H1 (cell line): ENCODE results near the gene UGT2B11. TPM values are rescaled to one million over a fixed set of nuclear protein-coding genes. Genes with fewer than 3 reads are reported as not detected.
A peak's percentile ranks its signal among the peaks of the same experiment; 100 is the strongest.

Source experiments
- CTCF ChIA-PET: fragments of 300-600 bp; sonication (Branson Sonifier 250); formaldehyde crosslinking; loops from one replicate; lab custom pipeline; 2021; ENCODE audit not compliant: partially characterized antibody; lab: Charles Lee
- POLR2A ChIA-PET: fragments of 300-600 bp; sonication (Branson Sonifier 250); formaldehyde crosslinking; loops from one replicate; lab custom pipeline; 2021; ENCODE audit warnings: inconsistent platforms; ENCODE audit not compliant: partially characterized antibody; lab: Charles Lee
- DNase-seq, 2 experiments: peaks; one replicate each; pipeline versions ENCODE4 v3.0.0 to v3.0.0-alpha.2; 2010 to 2022; ENCODE audit warnings: low spot score in 2 of 2, low read depth in 1 of 2, mixed read lengths in 1 of 2
- FAIRE-seq: peaks from 2 replicates; lab custom pipeline; 2011; peaks lifted over from hg19 to GRCh38; lab: Jason Lieb, UNC
- H2AFZ ChIP-seq: 2 replicates; pipeline ENCODE4 v1.8.1; 2012; ENCODE audit warnings: low read length, inconsistent platforms
- H2AK5ac ChIP-seq: 2 replicates; pipeline ENCODE4 v1.6.1; 2013; ENCODE audit warnings: low read depth, low read length
- H2BK120ac ChIP-seq: replicated peaks from 2 replicates; pipeline ENCODE3; 2013; ENCODE audit warnings: low read depth, low read length, inconsistent platforms
- H2BK12ac ChIP-seq: 2 replicates; pipeline ENCODE4 v1.6.1; 2013; ENCODE audit warnings: low read depth, low read length
- H2BK15ac ChIP-seq: 2 replicates; pipeline ENCODE4 v1.6.1; 2013; ENCODE audit warnings: low read length
- H2BK20ac ChIP-seq: 2 replicates; pipeline ENCODE4 v1.6.1; 2013; ENCODE audit warnings: low read length
- H2BK5ac ChIP-seq: 2 replicates; pipeline ENCODE4 v1.6.1; 2013; ENCODE audit warnings: low read depth, low read length
- H3K14ac ChIP-seq: 2 replicates; pipeline ENCODE4 v1.6.1; 2013; ENCODE audit warnings: inconsistent platforms; ENCODE audit not compliant: insufficient read length
- H3K18ac ChIP-seq: 2 replicates; pipeline ENCODE4 v1.6.1; 2013; ENCODE audit warnings: low read length; ENCODE audit errors: extremely low read depth
- H3K23ac ChIP-seq: 2 replicates; pipeline ENCODE4 v1.6.1; 2013; ENCODE audit warnings: inconsistent platforms; ENCODE audit not compliant: insufficient read length
- H3K23me2 ChIP-seq: 2 replicates; pipeline ENCODE4 v1.6.1; 2013; ENCODE audit warnings: low read depth, low read length
- H3K27ac ChIP-seq: 2 replicates; pipeline ENCODE4 v1.6.1; 2011; ENCODE audit warnings: low read depth, low read length, inconsistent platforms
- H3K27me3 ChIP-seq, 4 experiments: replicated peaks in 1 of 4; 1 replicate in 1 of 4; 2 replicates in 3 of 4; pipeline versions ENCODE4 v1.6.1 to v1.8.1; 2011 to 2013; ENCODE audit warnings: low read length in 3 of 4, mild to moderate bottlenecking in 3 of 4, inconsistent platforms in 2 of 4, mixed read lengths in 2 of 4, moderate library complexity in 1 of 4; ENCODE audit not compliant: control insufficient read depth in 3 of 4, insufficient read depth in 3 of 4; ENCODE audit errors: extremely low read depth in 1 of 4
- H3K36me3 ChIP-seq, 4 experiments: 2 replicates each; pipeline versions ENCODE4 v1.6.1 to v1.8.1; 2011 to 2013; ENCODE audit warnings: mild to moderate bottlenecking in 4 of 4, low read length in 3 of 4, moderate library complexity in 2 of 4, control low read depth in 1 of 4, inconsistent platforms in 1 of 4; ENCODE audit not compliant: insufficient read depth in 4 of 4, control insufficient read depth in 2 of 4
- H3K4ac ChIP-seq: replicated peaks from 2 replicates; pipeline ENCODE3; 2013; ENCODE audit warnings: low read length, low read depth, mixed read lengths, inconsistent platforms; ENCODE audit not compliant: insufficient read length
- H3K4me1 ChIP-seq, 4 experiments: replicated peaks in 1 of 4; 1 replicate in 1 of 4; 2 replicates in 3 of 4; pipeline versions ENCODE4 v1.6.1 to v1.8.1; 2011 to 2013; ENCODE audit warnings: low read length in 3 of 4, inconsistent platforms in 2 of 4, mixed read lengths in 1 of 4; ENCODE audit not compliant: insufficient read depth in 4 of 4, control insufficient read depth in 3 of 4
- H3K4me2 ChIP-seq, 2 experiments: 2 replicates each; pipeline versions ENCODE4 v1.6.1 to v1.8.1; 2011 to 2013; ENCODE audit warnings: low read depth in 2 of 2, low read length in 2 of 2, control low read depth in 1 of 2, inconsistent platforms in 1 of 2, mild to moderate bottlenecking in 1 of 2; ENCODE audit not compliant: insufficient read depth in 1 of 2
- H3K4me3 ChIP-seq, 4 experiments: fragments of 200-600, 300-600 bp in 1 of 4; sonication (generic), shearing (Covaris generic), sonication (Bioruptor Twin) in 1 of 4; 2 replicates each; pipeline versions ENCODE4 v1.5.1 to v1.8.1; 2011 to 2016; ENCODE audit warnings: low read length in 4 of 4, low read depth in 3 of 4, control low read depth in 2 of 4, inconsistent platforms in 2 of 4, mild to moderate bottlenecking in 2 of 4, mixed read lengths in 1 of 4, moderate library complexity in 1 of 4; ENCODE audit not compliant: insufficient read depth in 2 of 4; ENCODE audit errors: extremely low read depth in 1 of 4
- H3K56ac ChIP-seq: replicated peaks from 2 replicates; pipeline ENCODE3; 2013; ENCODE audit warnings: low read depth, mild to moderate bottlenecking, mixed read lengths, low read length, inconsistent platforms; ENCODE audit not compliant: insufficient read length
- H3K79me1 ChIP-seq: 2 replicates; pipeline ENCODE4 v1.6.1; 2013; ENCODE audit warnings: low read depth, low read length, control low read depth
- H3K79me2 ChIP-seq, 2 experiments: 2 replicates each; pipeline versions ENCODE4 v1.6.1 to v1.8.1; 2012 to 2013; ENCODE audit warnings: low read length in 2 of 2, mild to moderate bottlenecking in 2 of 2, inconsistent platforms in 1 of 2; ENCODE audit not compliant: insufficient read depth in 2 of 2, control insufficient read depth in 1 of 2
- H3K9ac ChIP-seq, 4 experiments: replicated peaks in 1 of 4; 1 replicate in 1 of 4; 2 replicates in 3 of 4; pipeline versions ENCODE4 v1.6.1 to v1.8.1; 2011 to 2013; ENCODE audit warnings: low read depth in 3 of 4, low read length in 3 of 4, control low read depth in 2 of 4, mild to moderate bottlenecking in 2 of 4, moderate library complexity in 2 of 4, inconsistent platforms in 1 of 4; ENCODE audit errors: extremely low read depth in 1 of 4
- H3K9me3 ChIP-seq, 2 experiments: 2 replicates each; pipeline versions ENCODE4 v1.6.1 to v1.8.1; 2012 to 2013; ENCODE audit warnings: mild to moderate bottlenecking in 2 of 2, moderate library complexity in 2 of 2, control low read depth in 1 of 2, inconsistent platforms in 1 of 2, low read depth in 1 of 2, low read length in 1 of 2, mixed read lengths in 1 of 2; ENCODE audit not compliant: insufficient read depth in 2 of 2
- H4K20me1 ChIP-seq, 2 experiments: replicated peaks in 1 of 2; 2 replicates each; pipeline versions ENCODE3 to v1.8.1; 2011 to 2013; ENCODE audit warnings: inconsistent platforms in 2 of 2, low read length in 2 of 2, mild to moderate bottlenecking in 1 of 2; ENCODE audit not compliant: insufficient read depth in 2 of 2, control insufficient read depth in 1 of 2
- H4K5ac ChIP-seq: 2 replicates; pipeline ENCODE4 v1.6.1; 2013; ENCODE audit warnings: low read length, low read depth, mixed read lengths, inconsistent platforms; ENCODE audit not compliant: insufficient read length
- H4K8ac ChIP-seq: 2 replicates; pipeline ENCODE4 v1.8.0; 2013; ENCODE audit warnings: mild to moderate bottlenecking, moderate library complexity, low read length, inconsistent platforms; ENCODE audit not compliant: insufficient read depth; ENCODE audit errors: extremely low read depth
- H4K91ac ChIP-seq: replicated peaks from 2 replicates; pipeline ENCODE3; 2013; ENCODE audit warnings: low read length, mixed read lengths, inconsistent platforms; ENCODE audit not compliant: insufficient read length
- CBX5 ChIP-seq: fragments of 300-800, 300-1000 bp; sonication (generic); IDR thresholded peaks from 2 replicates; pipeline ENCODE4 v1.7.1; 2016; ENCODE audit warnings: antibody characterized with exemption, low read length, low read depth
- CBX8 ChIP-seq: fragments of 300-800, 300-1000 bp; sonication (generic); IDR thresholded peaks from 2 replicates; pipeline ENCODE4 v1.7.1; 2016; ENCODE audit warnings: low read depth, low read length, borderline replicate concordance
- CEBPB ChIP-seq: IDR thresholded peaks from 2 replicates; pipeline ENCODE4 v1.6.1; 2012; ENCODE audit warnings: low read depth, low read length
- CHD2 ChIP-seq: IDR thresholded peaks from 2 replicates; pipeline ENCODE4 v1.6.1; 2012; ENCODE audit warnings: low read length, improper control_type of control experiment
- CTCF ChIP-seq, 3 experiments: IDR thresholded peaks; 1 replicate in 2 of 3; 2 replicates in 1 of 3; pipeline versions ENCODE4 v1.5.1 to v1.6.1; 2011; ENCODE audit warnings: low read length in 3 of 3, mild to moderate bottlenecking in 3 of 3, inconsistent platforms in 2 of 3, low read depth in 1 of 3, moderate library complexity in 1 of 3; ENCODE audit not compliant: insufficient read depth in 1 of 3; ENCODE audit errors: control extremely low read depth in 1 of 3
- E2F6 ChIP-seq: IDR thresholded peaks from 2 replicates; pipeline ENCODE4 v1.6.1; 2012; ENCODE audit warnings: inconsistent platforms
- KDM1A ChIP-seq: fragments of 200-600, 300-600 bp; sonication (generic); IDR thresholded peaks from 2 replicates; pipeline ENCODE4 v1.7.1; 2016; ENCODE audit warnings: mild to moderate bottlenecking, low read length, borderline replicate concordance
- KDM5A ChIP-seq: fragments of 200-600 bp; IDR thresholded peaks from 2 replicates; pipeline ENCODE4 v1.7.1; 2012; ENCODE audit warnings: mild to moderate bottlenecking, low read length, inconsistent platforms, mixed read lengths
- POLR2A ChIP-seq, 2 experiments: IDR thresholded peaks; 1 replicate in 1 of 2; 2 replicates in 1 of 2; pipeline ENCODE4 v1.6.1; 2011; ENCODE audit warnings: low read depth in 2 of 2, low read length in 2 of 2, mild to moderate bottlenecking in 2 of 2; ENCODE audit errors: control extremely low read depth in 1 of 2
- RAD21 ChIP-seq, 2 experiments: IDR thresholded peaks in 1 of 2; conservative IDR thresholded peaks in 1 of 2; 2 replicates each; pipeline ENCODE4 v1.6.1; 2011; ENCODE audit warnings: low read depth in 2 of 2, low read length in 2 of 2, improper control_type of control experiment in 1 of 2, inconsistent platforms in 1 of 2, mild to moderate bottlenecking in 1 of 2, moderate library complexity in 1 of 2
- SP1 ChIP-seq: IDR thresholded peaks from 2 replicates; pipeline ENCODE4 v1.6.1; 2011; ENCODE audit warnings: low read depth, low read length
- TCF12 ChIP-seq: IDR thresholded peaks from 2 replicates; pipeline ENCODE4 v1.6.1; 2011; ENCODE audit warnings: low read depth, mild to moderate bottlenecking, low read length
- WGBS, 2 experiments: shearing (Covaris generic) in 1 of 2; methylation state at CpG; one replicate each; pipeline versions ENCODE4 v1.1.6 to v1.1.7; 2013 to 2015; ENCODE audit warnings: low lambda C conversion rate in 2 of 2, mixed read lengths in 2 of 2, inconsistent platforms in 1 of 2, low coverage in 1 of 2, missing lambda C conversion rate in 1 of 2; ENCODE audit not compliant: insufficient replicate concordance in 2 of 2, insufficient coverage in 1 of 2, insufficient read length in 1 of 2; ENCODE audit errors: extremely low coverage in 1 of 2, missing lambda C conversion rate in 1 of 2; 5-methylcytosine and 5-hydroxymethylcytosine counted together
- polyA plus RNA-seq, 7 experiments: library from polyadenylated mRNA; depleted of rRNA in 3 of 7; stranded (reverse) in 5 of 7; unstranded in 2 of 7; fragments of >200 nt in 5 of 7; fragments of 200-250 nt in 2 of 7; gene quantifications; 1 replicate in 5 of 7; 2 replicates in 1 of 7; 4 replicates in 1 of 7; pipeline versions ENCODE4 v1.2.1 to v1.2.3, GENCODE V29; 2011 to 2013; ENCODE audit warnings: missing spikeins in 2 of 7, mixed read lengths in 2 of 7
- total RNA-seq: library from RNA; stranded (reverse); fragmentation: NEBNext Ultra II Directional; extraction: Animal tissue kit (Norgen Biotek cat#: 25700); gene quantifications from 2 replicates; pipeline ENCODE4 v1.2.1, GENCODE V29; 2021

UGT2B11 gene
- total and polyA plus RNA-seq, 2 of the 8 experiments (the other 6 are each of a cell fraction or from before 2014, with no cell fraction given), result not detected

- H3K27ac ChIP-seq, result no peak overlapping the region
- no peak overlapping the region for H2AFZ ChIP-seq
- no peak overlapping the region for H3K9ac ChIP-seq
- FAIRE-seq (peak; percentile 85), DNase-seq (peak in 1 of 2 experiments; percentile 51)
- no peaks in the 10 kb centered on the region for H4K20me1 ChIP-seq
- H4K91ac ChIP-seq, result no peak overlapping the region
- ChIA-PET POLR2A (no interaction called here), CTCF (interaction anchor here (0.6 to 1.3 kb wide), 3 partner anchors 13 to 72 kb away, joined by 3 read pairs; no protein-coding TSS in a partner anchor)
- H3K23me2 ChIP-seq, result no peaks in the 10 kb centered on the region
- no peak overlapping the region for H3K4ac ChIP-seq
- H3K14ac ChIP-seq, result no peak overlapping the region
- no peak overlapping the region for H3K56ac ChIP-seq
- no peak overlapping the region for H4K8ac ChIP-seq
- H4K5ac ChIP-seq, result no peak overlapping the region
- no peak overlapping the region for H3K4me3 ChIP-seq
- H3K18ac ChIP-seq, result no peak overlapping the region
- no peaks in the 10 kb centered on the region for H3K9me3 ChIP-seq
- H3K36me3 ChIP-seq, result no peaks in the 10 kb centered on the region
- H2BK15ac ChIP-seq, result no peak overlapping the region
- no peaks in the 10 kb centered on the region for H3K79me2 ChIP-seq
- H3K4me1 ChIP-seq, result no peaks in the 10 kb centered on the region
- no peak overlapping the region for H2AK5ac ChIP-seq
- 84% methylated on average over 2 of the region's 2 CpGs; no CpG with 5 or more reads in 1 of the 2 experiments for WGBS, 2 experiments
- H2BK5ac ChIP-seq, result no peak overlapping the region
- H3K4me2 ChIP-seq, result no peak overlapping the region
- H2BK12ac ChIP-seq, result no peak overlapping the region
- H3K23ac ChIP-seq, result no peak overlapping the region
- H3K27me3 ChIP-seq, result no peaks in the 10 kb centered on the region
- no peak overlapping the region for H2BK20ac ChIP-seq
- no peaks in the 10 kb centered on the region for H3K79me1 ChIP-seq
- H2BK120ac ChIP-seq, result no peak overlapping the region
- TF ChIP-seq RAD21 (IDR thresholded peaks at IDR 0.05 in 1 of 2, conservative IDR thresholded peaks at IDR 0.05 in 1 of 2; ENCODE audit: low read depth in 2 of 2, low read length in 2 of 2) (peak; percentile 43 to 60), SP1 (no peak), CBX8 (no peak), CHD2 (no peak), CEBPB (no peak), KDM1A (no peak), E2F6 (no peak), POLR2A (IDR thresholded peaks at IDR 0.05; ENCODE audit: control extremely low read depth in 1 of 2, low read depth in 2 of 2, low read length in 2 of 2) (no peak), CTCF (IDR thresholded peaks at IDR 0.05; ENCODE audit: control extremely low read depth in 1 of 3, insufficient read depth in 1 of 3, low read depth in 1 of 3, low read length in 3 of 3) (peak in 2 of 3 experiments; percentile 42 to 70; a peak in 3 of 4 replicates), CBX5 (no peak), TCF12 (no peak), KDM5A (no peak)
These were observed 57.6 kb downstream of the UGT2B11 start for GRCh38 chr4:69156913-69157312.
